ENCODE data around the gene ZFX.

The ZFX gene

GRCh38 chrX:24149351-24150050 lies at the start of gene ZFX:
Gene ZFX, plus strand, starts transcription at chrX:24149729. Its CDS starts 23,014 bp downstream, at chrX:24172743.
- H3K4me3 ChIP-seq (ENCODE audit: low read depth, low read length): peak within 1 kb of the TSS; percentile 95
- peak; percentile 7 for TF ChIP-seq CTCF (IDR thresholded peaks at IDR 0.05; ENCODE audit: low read depth, low read length)
- in situ Hi-C loops (cut with HindIII; ENCODE audit: low sequenced_read_pairs): no loop called here
- DNase-seq (ENCODE audit: low read depth, low spot score): peak; percentile 74

GRCh38 chrX:24100713-24101112 lies 48.8 kb upstream of the ZFX start:
- no peak for TF ChIP-seq CTCF (IDR thresholded peaks at IDR 0.05; ENCODE audit: low read depth, low read length)
- in situ Hi-C loops (cut with HindIII; ENCODE audit: low sequenced_read_pairs): no loop called here
- DNase-seq (ENCODE audit: low read depth, low spot score): peak; percentile 14
- H3K4me3 ChIP-seq (ENCODE audit: low read depth, low read length): no peak overlapping the region

- no peak overlapping the region for H3K4me3 ChIP-seq (ENCODE audit: low read depth, low read length)
- TF ChIP-seq CTCF (IDR thresholded peaks at IDR 0.05; ENCODE audit: low read depth, low read length): no peak
- in situ Hi-C loops (cut with HindIII; ENCODE audit: low sequenced_read_pairs): no loop called here
- no peak for DNase-seq (ENCODE audit: low read depth, low spot score)
Measured at GRCh38 chrX:24110069-24110468, 39.5 kb upstream of the ZFX start.

GRCh38 chrX:24113181-24113580 lies 36.3 kb upstream of the ZFX start:
- H3K4me3 ChIP-seq (ENCODE audit: low read depth, low read length): no peak overlapping the region
- in situ Hi-C loops (cut with HindIII; ENCODE audit: low sequenced_read_pairs): no loop called here
- TF ChIP-seq CTCF (IDR thresholded peaks at IDR 0.05; ENCODE audit: low read depth, low read length): no peak
- no peak for DNase-seq (ENCODE audit: low read depth, low spot score)

GRCh38 chrX:24117258-24117657 lies 32.3 kb upstream of the ZFX start:
- in situ Hi-C loops (cut with HindIII; ENCODE audit: low sequenced_read_pairs): no loop called here
- peak; percentile 71 for DNase-seq (ENCODE audit: low read depth, low spot score)
- no peak overlapping the region for H3K4me3 ChIP-seq (ENCODE audit: low read depth, low read length)
- no peak for TF ChIP-seq CTCF (IDR thresholded peaks at IDR 0.05; ENCODE audit: low read depth, low read length)

- no peak overlapping the region for H3K4me3 ChIP-seq (ENCODE audit: low read depth, low read length)
- TF ChIP-seq CTCF (IDR thresholded peaks at IDR 0.05; ENCODE audit: low read depth, low read length): no peak
- no peak for DNase-seq (ENCODE audit: low read depth, low spot score)
- in situ Hi-C loops (cut with HindIII; ENCODE audit: low sequenced_read_pairs): no loop called here
Measured at GRCh38 chrX:24124244-24124799, 25.2 kb upstream of the ZFX start.

Measured in astrocyte of the spinal cord (primary cell).